PC-3 (cell line): Measurements from ENCODE around the gene ING3. TPM values are rescaled to one million over a fixed set of nuclear protein-coding genes. Genes with fewer than 3 reads are reported as not detected.

Experiments
- ATAC-seq: fragments of 200-7000 bp; cut with Tn5 transposase; 2 replicates; pipeline ENCODE4 v1.9.1; 2020; ENCODE audit warnings: mild to moderate bottlenecking, moderate library complexity
- BruUV-seq: library from RNA; stranded (reverse); fragments of 400-500 nt; replicated peaks from 2 replicates; lab custom pipeline; 2021; lab: Mats Ljungman, UMichigan
- CTCF ChIA-PET: fragments of 300-600 bp; sonication (Branson Sonifier 250); formaldehyde crosslinking; loops from one replicate; lab custom pipeline; 2022; ENCODE audit warnings: antibody characterized with exemption; lab: Charles Lee
- POLR2A ChIA-PET: fragments of 300-600 bp; sonication (Branson Sonifier 250); formaldehyde crosslinking; loops from one replicate; lab custom pipeline; 2022; ENCODE audit warnings: antibody characterized with exemption; ENCODE audit not compliant: unreplicated experiment; lab: Charles Lee
- DNase-seq: peaks from one replicate; pipeline ENCODE4 v3.0.0-alpha.2; 2015
- H2AFZ ChIP-seq: fragments of 300-600 bp; sonication (generic); 2 replicates; pipeline ENCODE4 v1.6.0; 2016; ENCODE audit warnings: antibody characterized with exemption, low read length
- H3F3A ChIP-seq: fragments of 300-600 bp; sonication (generic); one replicate; pipeline ENCODE4 v1.6.0; 2017; ENCODE audit warnings: antibody characterized with exemption, low read length, control low read depth, mild to moderate bottlenecking; ENCODE audit not compliant: unreplicated experiment
- H3K27ac ChIP-seq: fragments of 300-600 bp; sonication (generic); 2 replicates; pipeline ENCODE4 v1.5.1; 2016; ENCODE audit warnings: mild to moderate bottlenecking, low read length
- H3K27me3 ChIP-seq: fragments of 300-600 bp; sonication (generic); 2 replicates; pipeline ENCODE4 v1.6.1; 2016; ENCODE audit warnings: low read length, mixed read lengths
- H3K36me3 ChIP-seq: fragments of 300-600 bp; sonication (generic); 2 replicates; pipeline ENCODE4 v1.6.1; 2016; ENCODE audit warnings: low read depth, mixed run types, low read length, mixed read lengths
- H3K4me1 ChIP-seq: fragments of 300-600 bp; sonication (generic); 2 replicates; pipeline ENCODE4 v1.5.1; 2016; ENCODE audit warnings: low read length; ENCODE audit not compliant: insufficient read depth
- H3K4me2 ChIP-seq: fragments of 300-600 bp; sonication (generic); 2 replicates; pipeline ENCODE4 v1.6.0; 2016; ENCODE audit warnings: low read length
- H3K4me3 ChIP-seq: fragments of 300-600 bp; sonication (generic); 2 replicates; pipeline ENCODE4 v1.5.1; 2016; ENCODE audit warnings: mild to moderate bottlenecking, low read length, mixed read lengths
- H3K79me2 ChIP-seq: fragments of 300-600 bp; sonication (generic); 2 replicates; pipeline ENCODE4 v1.6.1; 2017; ENCODE audit warnings: low read length, mixed read lengths
- H3K9ac ChIP-seq: fragments of 300-600 bp; sonication (generic); 2 replicates; pipeline ENCODE4 v1.6.0; 2016; ENCODE audit warnings: mild to moderate bottlenecking, low read length
- H3K9me2 ChIP-seq: fragments of 300-600 bp; sonication (generic); replicated peaks from 2 replicates; pipeline ENCODE4 v1.6.1; 2016; ENCODE audit warnings: mixed run types, low read length, mixed read lengths
- H3K9me3 ChIP-seq: fragments of 300-600 bp; sonication (generic); 2 replicates; pipeline ENCODE4 v1.6.1; 2016; ENCODE audit warnings: low read length, mixed read lengths
- H4K20me1 ChIP-seq: fragments of 300-600 bp; sonication (generic); 2 replicates; pipeline ENCODE4 v1.6.1; 2016; ENCODE audit warnings: low read length, mixed read lengths
- EZH2 ChIP-seq: fragments of 300-600 bp; sonication (generic); IDR thresholded peaks from one replicate; pipeline ENCODE4 v1.6.1; 2017; ENCODE audit warnings: antibody characterized with exemption, mild to moderate bottlenecking, low read length; ENCODE audit not compliant: unreplicated experiment
- EZH2phosphoT487 ChIP-seq: fragments of 300-600 bp; sonication (generic); IDR thresholded peaks from 2 replicates; pipeline ENCODE4 v1.6.1; 2018; ENCODE audit warnings: mild to moderate bottlenecking, antibody characterized with exemption, low read length, borderline replicate concordance
- intact Hi-C: fragments of 100-400 bp; cut with micrococcal nuclease; formaldehyde crosslinking; loops from 2 replicates; pipeline ENCODE4 v1.9.0; 2023
- total RNA-seq: library from RNA; depleted of rRNA; stranded (reverse); fragments of >200 nt; gene quantifications from 2 replicates; pipeline ENCODE4 v1.2.3, GENCODE V29; 2014
- TF ChIP-seq, protein P1 (sequence below): fragments of 300-600 bp; sonication (generic); conservative IDR thresholded peaks from 2 replicates; pipeline ENCODE4 v1.5.1; 2017; ENCODE audit warnings: antibody characterized with exemption, low read depth, mild to moderate bottlenecking, low read length

ING3 gene
- total RNA-seq, 1 experiment from 2014 or later: 12.8 TPM

- Histone ChIP-seq H3K9me3 (no peaks in the 10 kb centered on the region), H3K4me2 (peak overlapping the region; percentile 23), H3K9me2 (no peaks in the 10 kb centered on the region), H3K36me3 (no peaks in the 10 kb centered on the region), H3K79me2 (no peaks in the 10 kb centered on the region), H3K9ac (no peak overlapping the region), H3K27me3 (no peaks in the 10 kb centered on the region), H3K4me3 (0 out of 2 replicates have a peak overlapping the region, but pooled peaks have one; percentile 3), H4K20me1 (no peaks in the 10 kb centered on the region), H2AFZ (peak overlapping the region; percentile 5), H3F3A (no peaks in the 10 kb centered on the region), H3K27ac (no peak overlapping the region), H3K4me1 (peaks cover 12% of the 10 kb centered on the region; the same call in 1 of the 2 replicates)
- ChIA-PET CTCF (no interaction called here), POLR2A (no interaction called here)
- BruUV-seq: no TSS peak
- TF ChIP-seq, protein P1, sequence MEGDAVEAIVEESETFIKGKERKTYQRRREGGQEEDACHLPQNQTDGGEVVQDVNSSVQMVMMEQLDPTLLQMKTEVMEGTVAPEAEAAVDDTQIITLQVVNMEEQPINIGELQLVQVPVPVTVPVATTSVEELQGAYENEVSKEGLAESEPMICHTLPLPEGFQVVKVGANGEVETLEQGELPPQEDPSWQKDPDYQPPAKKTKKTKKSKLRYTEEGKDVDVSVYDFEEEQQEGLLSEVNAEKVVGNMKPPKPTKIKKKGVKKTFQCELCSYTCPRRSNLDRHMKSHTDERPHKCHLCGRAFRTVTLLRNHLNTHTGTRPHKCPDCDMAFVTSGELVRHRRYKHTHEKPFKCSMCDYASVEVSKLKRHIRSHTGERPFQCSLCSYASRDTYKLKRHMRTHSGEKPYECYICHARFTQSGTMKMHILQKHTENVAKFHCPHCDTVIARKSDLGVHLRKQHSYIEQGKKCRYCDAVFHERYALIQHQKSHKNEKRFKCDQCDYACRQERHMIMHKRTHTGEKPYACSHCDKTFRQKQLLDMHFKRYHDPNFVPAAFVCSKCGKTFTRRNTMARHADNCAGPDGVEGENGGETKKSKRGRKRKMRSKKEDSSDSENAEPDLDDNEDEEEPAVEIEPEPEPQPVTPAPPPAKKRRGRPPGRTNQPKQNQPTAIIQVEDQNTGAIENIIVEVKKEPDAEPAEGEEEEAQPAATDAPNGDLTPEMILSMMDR: no peak
- no peak for TF ChIP-seq EZH2
- TF ChIP-seq EZH2phosphoT487: no peak
- peak; percentile 57 for DNase-seq
- intact Hi-C loops: loop anchor here (5.0 kb wide), 1 partner anchor 218 kb away; no protein-coding TSS in a partner anchor
- ATAC-seq: peak; percentile 67
Measured at GRCh38 chr7:120944826-120945562, 5.6 kb upstream of the ING3 start.

DNA sequence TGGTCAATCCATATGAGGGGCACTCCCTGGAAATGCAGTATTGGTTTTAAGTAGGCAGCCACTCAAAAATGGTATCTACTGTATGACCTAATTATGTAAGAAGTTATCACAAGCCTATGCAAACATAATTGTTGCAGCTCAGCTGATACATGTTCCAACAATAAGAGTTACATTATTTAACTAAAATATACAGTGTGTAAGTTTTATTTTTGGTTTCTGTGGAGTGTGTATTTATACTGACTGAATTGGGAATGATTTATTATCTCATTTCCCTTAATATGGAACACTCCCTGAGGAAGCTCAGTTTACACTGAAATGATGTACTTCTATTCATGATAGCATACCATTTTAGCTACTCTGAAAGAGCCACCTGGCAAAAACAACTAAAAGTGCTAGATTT is 2.6 kb upstream of the ING3 start:
- no peaks in the 10 kb centered on the region for H3K9me3 ChIP-seq
- H3K9me2 ChIP-seq: no peaks in the 10 kb centered on the region
- H3K27me3 ChIP-seq: no peaks in the 10 kb centered on the region
- no peaks in the 10 kb centered on the region for H3F3A ChIP-seq
- DNase-seq (no peak), ATAC-seq (no peak)
- H3K27ac ChIP-seq: no peak overlapping the region
- peaks cover 19% of the 10 kb centered on the region for H3K79me2 ChIP-seq
- TF ChIP-seq EZH2phosphoT487 (no peak), EZH2 (no peak)
- TF ChIP-seq, protein P1: no peak
- no peak overlapping the region for H3K9ac ChIP-seq
- H3K4me2 ChIP-seq: no peak overlapping the region
- intact Hi-C loops: no loop called here
- H3K4me3 ChIP-seq: no peak overlapping the region
- H3K36me3 ChIP-seq: no peaks in the 10 kb centered on the region
- BruUV-seq: no TSS peak
- peaks cover 17% of the 10 kb centered on the region; the same call in 1 of the 2 replicates for H3K4me1 ChIP-seq
- H2AFZ ChIP-seq: no peak overlapping the region
- peaks cover 11% of the 10 kb centered on the region for H4K20me1 ChIP-seq
- ChIA-PET CTCF (no interaction called here), POLR2A (no interaction called here)

GRCh38 chr7:120949393-120949911 is 1.1 kb upstream of the ING3 start:
- intact Hi-C loops: no loop called here

More at GRCh38 chr7:120949393-120949911, 1.1 kb upstream of the ING3 start:
- CTCF ChIA-PET: no interaction called here
- no TSS peak for BruUV-seq
- Histone ChIP-seq H3K36me3 (peaks cover 12% of the 10 kb centered on the region; the same call in 1 of the 2 replicates), H3K9me2 (no peaks in the 10 kb centered on the region), H3K4me2 (peak overlapping the region; percentile 95), H3K9me3 (no peaks in the 10 kb centered on the region), H4K20me1 (peaks cover 11% of the 10 kb centered on the region), H3K9ac (peak overlapping the region; percentile 99), H3F3A (no peaks in the 10 kb centered on the region), H3K27me3 (no peaks in the 10 kb centered on the region), H3K27ac (peak overlapping the region; percentile 11; the same call in 1 of the 2 replicates), H3K4me3 (peak overlapping the region; percentile 93), H3K4me1 (peaks cover 17% of the 10 kb centered on the region; the same call in 1 of the 2 replicates), H2AFZ (peak overlapping the region; percentile 97), H3K79me2 (peaks cover 28% of the 10 kb centered on the region)
- TF ChIP-seq, protein P1: no peak
- DNase-seq (peak; percentile 48), ATAC-seq (no peak)
- POLR2A ChIA-PET: no interaction called here
